ENCODE measurements around the gene PLCL1. TPM values are rescaled to one million over a fixed set of nuclear protein-coding genes. Genes with fewer than 3 reads are reported as not detected.
"Not testable (repeated sequence)": the region's sequence is repeated elsewhere in the genome, so short reads cannot be mapped to it uniquely, and the experiment has no call there.

The PLCL1 gene
- total RNA-seq, 4 donors from 2014 or later = 1.0 to 3.7 (median 2.6) TPM

DNA sequence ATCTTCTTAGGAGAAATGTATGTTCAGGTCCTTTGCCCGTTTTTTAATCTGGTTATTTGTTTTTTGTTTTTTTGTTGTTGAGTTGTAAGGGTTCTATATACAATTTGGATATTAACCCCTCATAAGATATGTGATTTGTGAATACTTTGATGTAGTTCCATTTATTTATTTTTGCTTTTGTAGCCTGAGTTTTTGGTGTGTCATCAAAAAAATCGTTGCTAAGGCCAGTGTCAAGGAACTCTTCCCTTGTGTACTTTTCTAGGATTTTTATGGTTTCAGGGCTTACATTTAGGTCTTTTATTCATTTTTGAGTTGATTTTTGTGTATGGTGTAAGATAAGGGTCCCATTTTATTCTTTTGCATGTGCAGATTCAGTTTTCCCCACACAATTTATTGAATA is 372.6 kb downstream of the PLCL1 start:
- 74 to 80% methylated on average over 2 of the region's 2 CpGs for WGBS, 2 donors
- no peak for TF ChIP-seq POLR2A (IDR thresholded peaks at IDR 0.05)
- TF ChIP-seq, protein P1, sequence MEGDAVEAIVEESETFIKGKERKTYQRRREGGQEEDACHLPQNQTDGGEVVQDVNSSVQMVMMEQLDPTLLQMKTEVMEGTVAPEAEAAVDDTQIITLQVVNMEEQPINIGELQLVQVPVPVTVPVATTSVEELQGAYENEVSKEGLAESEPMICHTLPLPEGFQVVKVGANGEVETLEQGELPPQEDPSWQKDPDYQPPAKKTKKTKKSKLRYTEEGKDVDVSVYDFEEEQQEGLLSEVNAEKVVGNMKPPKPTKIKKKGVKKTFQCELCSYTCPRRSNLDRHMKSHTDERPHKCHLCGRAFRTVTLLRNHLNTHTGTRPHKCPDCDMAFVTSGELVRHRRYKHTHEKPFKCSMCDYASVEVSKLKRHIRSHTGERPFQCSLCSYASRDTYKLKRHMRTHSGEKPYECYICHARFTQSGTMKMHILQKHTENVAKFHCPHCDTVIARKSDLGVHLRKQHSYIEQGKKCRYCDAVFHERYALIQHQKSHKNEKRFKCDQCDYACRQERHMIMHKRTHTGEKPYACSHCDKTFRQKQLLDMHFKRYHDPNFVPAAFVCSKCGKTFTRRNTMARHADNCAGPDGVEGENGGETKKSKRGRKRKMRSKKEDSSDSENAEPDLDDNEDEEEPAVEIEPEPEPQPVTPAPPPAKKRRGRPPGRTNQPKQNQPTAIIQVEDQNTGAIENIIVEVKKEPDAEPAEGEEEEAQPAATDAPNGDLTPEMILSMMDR (IDR thresholded peaks at IDR 0.05) = no peak
- H3K4me3 ChIP-seq (ENCODE audit: low read depth, poor library complexity, severe bottlenecking) = no peak overlapping the region
- DNase-seq (ENCODE audit: low spot score in 2 of 2) = no peak
- intact Hi-C loops (cut with DNase I; ENCODE audit: low total_unique reads) = no loop called here

DNA sequence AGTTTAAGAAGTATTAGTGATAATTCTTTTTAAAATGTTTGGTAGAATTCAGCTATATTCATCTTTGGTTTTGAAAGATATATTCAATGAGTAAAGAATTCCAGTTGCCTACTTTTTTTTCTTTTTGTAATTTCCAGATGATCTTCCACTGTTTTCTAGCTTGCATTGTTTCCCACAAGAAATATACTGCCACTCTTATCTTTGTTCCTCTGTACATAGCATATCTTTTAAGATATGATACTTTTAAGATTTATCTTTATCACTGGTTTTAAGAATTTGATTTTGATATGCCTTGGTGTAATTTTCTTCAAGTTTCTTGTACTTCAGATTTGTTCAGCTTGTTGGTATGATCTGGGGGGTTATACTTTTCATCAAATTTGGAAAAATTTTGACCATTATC is 374.4 kb downstream of the PLCL1 start:
- no peak for DNase-seq (ENCODE audit: low spot score in 2 of 2)
- H3K4me3 ChIP-seq (ENCODE audit: low read depth, poor library complexity, severe bottlenecking) = no peak overlapping the region
- intact Hi-C loops (cut with DNase I; ENCODE audit: low total_unique reads) = no loop called here

DNA sequence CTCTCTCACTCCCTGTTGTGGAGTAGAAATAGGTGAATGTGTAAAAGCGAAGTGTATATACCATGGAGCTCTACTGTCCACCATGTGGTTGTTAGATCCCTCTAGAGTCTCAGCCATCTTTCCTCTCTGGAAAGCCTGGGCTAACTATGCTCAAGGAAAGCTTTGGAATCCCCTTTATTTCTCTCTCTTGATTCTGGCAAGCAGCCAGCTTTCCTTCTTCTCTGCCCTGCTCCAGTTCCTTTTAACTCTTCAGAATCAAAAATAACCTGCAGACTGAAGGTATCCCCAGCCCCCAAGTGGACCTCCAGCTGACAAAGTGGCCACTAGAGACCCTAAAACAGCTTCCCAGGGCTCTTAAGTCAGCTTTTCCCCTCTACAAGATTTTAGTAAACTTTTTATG is 381.9 kb downstream of the PLCL1 start:
- DNase-seq (ENCODE audit: low spot score in 2 of 2) = no peak
- no peak for TF ChIP-seq POLR2A (IDR thresholded peaks at IDR 0.05)
- WGBS, 2 donors = 95 to 97% methylated on average over 1 of the region's 1 CpG
- intact Hi-C loops (cut with DNase I; ENCODE audit: low total_unique reads) = no loop called here
- H3K4me3 ChIP-seq (ENCODE audit: low read depth, poor library complexity, severe bottlenecking) = no peak overlapping the region

More for the DNA sequence above, 374.4 kb downstream of the PLCL1 start:
- TF ChIP-seq POLR2A (IDR thresholded peaks at IDR 0.05) = no peak
- TF ChIP-seq, protein P1 (IDR thresholded peaks at IDR 0.05) = no peak

DNA sequence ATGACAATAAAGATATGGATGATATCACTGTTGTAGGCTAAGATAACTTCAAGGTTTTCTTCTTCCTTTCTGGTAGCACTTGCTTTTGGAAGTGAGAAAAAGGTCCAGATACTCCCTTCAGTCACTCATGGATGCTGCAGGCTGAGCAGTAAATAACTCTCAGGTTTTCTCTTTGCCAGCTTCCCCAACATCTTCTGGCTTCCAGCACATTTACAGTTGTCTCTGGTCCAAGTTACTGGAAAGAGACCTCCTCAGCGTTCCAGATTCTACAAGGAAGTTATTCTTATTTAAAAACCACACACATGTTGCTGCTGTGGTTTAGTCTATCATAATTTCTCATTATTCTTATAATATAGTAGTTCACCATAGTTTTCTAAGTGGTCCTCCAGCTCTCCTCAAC is 383.4 kb downstream of the PLCL1 start:
- intact Hi-C loops (cut with DNase I; ENCODE audit: low total_unique reads) = no loop called here
- H3K4me3 ChIP-seq (ENCODE audit: low read depth, poor library complexity, severe bottlenecking) = no peak overlapping the region
- no peak for TF ChIP-seq POLR2A (IDR thresholded peaks at IDR 0.05)
- DNase-seq (ENCODE audit: low spot score in 2 of 2) = no peak
- 36 to 38% methylated on average over 1 of the region's 1 CpG for whole genome bisulfite sequencing, 2 donors

DNA sequence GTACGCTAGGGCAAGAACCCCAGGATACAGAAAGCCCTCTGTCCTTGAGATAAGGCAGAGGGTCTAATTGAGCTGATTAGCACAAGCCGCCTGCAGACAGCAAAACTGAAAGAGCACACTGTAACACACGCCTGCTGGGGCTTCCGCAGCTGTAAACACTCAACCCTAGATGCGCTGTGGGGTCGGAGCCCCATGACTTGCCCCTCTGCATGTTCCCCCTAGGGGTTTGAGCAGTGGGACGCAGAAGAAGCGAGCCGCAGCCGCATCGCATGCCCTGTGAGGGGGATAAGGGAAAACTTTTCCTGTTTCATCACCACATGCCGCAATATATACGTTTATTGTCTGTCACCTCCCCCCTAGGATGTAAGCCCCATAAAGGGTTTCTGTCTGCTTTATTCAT is 384.6 kb downstream of the PLCL1 start:
- no peak overlapping the region for H3K4me3 ChIP-seq (ENCODE audit: low read depth, poor library complexity, severe bottlenecking)
- intact Hi-C loops (cut with DNase I; ENCODE audit: low total_unique reads) = no loop called here
- WGBS, 2 donors = 79 to 80% methylated on average over 13 of the region's 13 CpGs
- DNase-seq (ENCODE audit: low spot score in 2 of 2) = no peak
- TF ChIP-seq POLR2A (IDR thresholded peaks at IDR 0.05) = no peak
- TF ChIP-seq, protein P1 (IDR thresholded peaks at IDR 0.05) = no peak

DNA sequence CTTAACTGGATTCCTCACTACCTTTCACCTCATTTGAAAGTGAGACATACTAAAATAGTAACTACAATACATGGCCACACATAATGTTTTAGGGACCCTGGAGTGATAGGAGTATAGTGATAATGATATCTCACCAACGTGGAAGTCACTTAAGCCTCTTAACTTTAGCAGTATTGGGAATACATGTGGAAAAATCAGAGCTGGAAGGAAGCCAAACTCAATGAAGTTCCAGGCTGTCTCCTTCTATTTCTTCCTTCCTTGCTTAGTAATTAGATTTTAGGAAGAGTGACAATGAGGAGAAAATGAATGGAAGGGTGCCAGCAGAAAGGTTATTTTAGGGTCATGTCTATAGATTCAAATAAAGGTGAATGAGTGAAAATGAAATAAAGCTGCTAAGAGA is 387.3 kb downstream of the PLCL1 start:
- TF ChIP-seq POLR2A (IDR thresholded peaks at IDR 0.05) = no peak
- TF ChIP-seq, protein P1 (IDR thresholded peaks at IDR 0.05) = no peak
- 8 to 32% methylated on average over 1 of the region's 1 CpG for WGBS, 2 donors
- no peak for DNase-seq (ENCODE audit: low spot score in 2 of 2)
- intact Hi-C loops (cut with DNase I; ENCODE audit: low total_unique reads) = no loop called here
- H3K4me3 ChIP-seq (ENCODE audit: low read depth, poor library complexity, severe bottlenecking) = no peak overlapping the region

DNA sequence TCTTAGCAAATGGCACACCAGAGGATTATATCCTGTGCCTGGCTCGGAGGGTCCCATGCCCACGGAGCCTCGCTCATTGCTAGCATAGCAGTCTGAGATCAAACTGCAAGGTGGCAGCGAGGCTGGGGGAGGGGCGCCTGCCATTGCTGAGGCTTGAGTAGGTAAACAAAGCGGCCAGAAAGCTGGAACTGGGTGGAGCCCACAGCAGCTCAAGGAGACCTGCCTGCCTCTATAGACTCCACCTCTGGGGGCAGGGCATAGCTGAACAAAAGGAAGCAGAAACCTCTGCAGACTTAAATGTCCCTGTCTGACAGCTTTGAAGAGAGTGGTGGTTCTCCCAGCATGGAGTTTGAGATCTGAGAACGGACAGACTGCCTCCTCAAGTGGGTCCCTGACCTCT is 392.2 kb downstream of the PLCL1 start:
- DNase-seq (ENCODE audit: low spot score in 2 of 2); intact Hi-C loops (cut with DNase I; ENCODE audit: low total_unique reads): not testable (repeated sequence)
- WGBS, 2 donors = 83 to 84% methylated on average over 7 of the region's 7 CpGs

More for the DNA sequence above, 392.2 kb downstream of the PLCL1 start:
- not testable (repeated sequence) for H3K4me3 ChIP-seq (ENCODE audit: low read depth, poor library complexity, severe bottlenecking)

Other genes starting within 250 kb of the PLCL1 start
- gene RFTN2, start 129.0 kb upstream of the PLCL1 start, total RNA-seq = 1 to 10 TPM; 1.5 to 6.5 (median 2.7) TPM
- 1 to 10 TPM; 6.5 to 9.5 (median 9.1) TPM for gene MARS2, start 99.2 kb upstream of the PLCL1 start, total RNA-seq
- gene BOLL, start 19.3 kb upstream of the PLCL1 start, total RNA-seq = not detected

Measured in lower leg skin (tissue), 4 donors.